ENCODE data around the gene PRPH.
"Not testable (repeated sequence)": the region's sequence is repeated elsewhere in the genome, so short reads cannot be mapped to it uniquely, and the experiment has no call there.

PRPH gene

GRCh38 chr12:49276304-49277290 is 18.4 kb upstream of the PRPH start:
- in situ Hi-C loops (cut with HindIII; ENCODE audit: low sequenced_read_pairs): no loop called here

DNA sequence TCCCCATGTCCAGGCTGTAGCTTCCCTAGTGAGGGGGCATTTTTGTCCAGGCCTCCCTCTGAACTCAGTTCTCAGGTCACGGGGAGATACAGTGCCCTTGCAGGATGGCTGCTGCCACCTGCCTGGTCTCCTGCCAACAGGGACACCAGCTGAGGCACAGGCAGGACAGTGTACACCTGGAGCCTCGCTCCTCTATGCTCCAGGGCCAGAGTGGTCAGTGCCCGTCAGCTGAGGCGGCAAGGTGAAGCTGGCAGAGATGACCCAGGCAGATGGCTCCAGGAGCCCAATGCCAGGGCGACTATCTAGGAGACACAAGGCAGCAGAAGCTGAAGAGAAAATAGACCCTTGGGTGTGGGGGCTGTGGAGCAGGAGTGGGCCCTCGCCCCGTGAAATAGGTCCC is 17.5 kb upstream of the PRPH start:
- in situ Hi-C loops (cut with HindIII; ENCODE audit: low sequenced_read_pairs): no loop called here

DNA sequence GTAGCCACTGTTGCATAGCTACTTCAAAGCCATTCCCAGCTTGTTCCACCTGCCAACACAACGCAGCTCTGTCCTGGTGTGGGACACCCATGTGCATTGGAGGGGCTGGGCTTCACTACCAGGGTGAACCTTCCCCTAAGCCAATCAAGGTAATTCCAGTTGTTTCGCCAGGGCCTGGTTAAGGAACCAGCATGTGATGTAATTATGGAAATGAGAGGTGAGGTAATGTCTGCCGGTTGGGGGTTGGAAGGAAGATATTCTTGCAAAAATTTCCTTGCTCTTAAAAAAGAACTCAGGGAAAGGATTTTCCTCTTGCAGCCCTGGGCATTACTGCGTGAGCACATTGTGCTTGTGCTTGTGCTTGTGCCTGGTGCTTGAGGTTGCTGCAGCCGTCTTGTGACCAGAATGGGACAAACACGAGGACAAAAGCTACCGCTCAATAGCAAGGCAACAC is 15.2 kb upstream of the PRPH start:
- in situ Hi-C loops (cut with HindIII; ENCODE audit: low sequenced_read_pairs): no loop called here

DNA sequence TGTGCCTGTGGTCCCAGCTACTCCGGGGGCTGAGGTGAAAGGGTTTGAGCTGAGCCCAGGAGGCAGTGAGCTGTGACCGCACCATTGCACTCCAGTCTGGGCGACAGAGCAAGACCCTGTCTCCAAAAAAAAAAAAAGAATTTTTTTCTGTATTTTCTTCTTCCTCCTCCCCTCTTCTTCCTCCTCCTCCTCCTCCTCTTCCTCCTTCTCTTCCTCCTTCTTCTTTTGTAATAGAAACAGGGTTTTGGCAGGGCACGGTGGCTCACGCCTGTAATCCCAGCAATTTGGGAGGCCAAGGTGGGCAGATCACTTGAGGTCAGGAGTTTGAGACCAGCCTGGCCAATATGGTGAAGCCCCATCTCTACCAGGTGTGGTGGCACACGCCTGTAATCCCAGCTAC is 14.4 kb upstream of the PRPH start:
- in situ Hi-C loops (cut with HindIII; ENCODE audit: low sequenced_read_pairs): not testable (repeated sequence)

- in situ Hi-C loops (cut with HindIII; ENCODE audit: low sequenced_read_pairs): no loop called here
These were observed 12.6 kb upstream of the PRPH start for GRCh38 chr12:49282302-49282701.

DNA sequence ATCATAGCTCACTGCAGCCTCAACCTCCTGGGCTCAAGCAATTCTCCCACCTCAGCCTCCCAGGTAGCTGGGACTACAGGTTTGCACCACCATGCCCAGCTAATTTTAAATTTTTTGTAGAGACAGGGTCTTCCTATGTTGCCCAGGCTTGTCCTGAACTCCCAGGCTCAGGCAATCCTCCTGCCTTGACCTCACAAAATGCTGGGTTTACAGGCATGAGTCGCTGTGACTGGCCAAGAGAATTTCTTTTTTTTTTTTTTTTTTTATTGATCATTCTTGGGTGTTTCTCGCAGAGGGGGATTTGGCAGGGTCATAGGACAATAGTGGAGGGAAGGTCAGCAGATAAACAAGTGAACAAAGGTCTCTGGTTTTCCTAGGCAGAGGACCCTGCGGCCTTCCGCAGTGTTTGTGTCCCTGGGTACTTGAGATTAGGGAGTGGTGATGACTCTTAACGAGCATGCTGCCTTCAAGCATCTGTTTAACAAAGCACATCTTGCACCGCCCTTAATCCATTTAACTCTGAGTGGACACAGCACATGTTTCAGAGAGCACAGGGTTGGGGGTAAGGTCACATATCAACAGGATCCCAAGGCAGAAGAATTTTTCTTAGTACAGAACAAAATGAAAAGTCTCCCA is 12.1 kb upstream of the PRPH start:
- in situ Hi-C loops (cut with HindIII; ENCODE audit: low sequenced_read_pairs): not testable (repeated sequence)

- in situ Hi-C loops (cut with HindIII; ENCODE audit: low sequenced_read_pairs): no loop called here
These were observed 11.2 kb upstream of the PRPH start for GRCh38 chr12:49283541-49284429.

GRCh38 chr12:49284672-49285071 is 10.3 kb upstream of the PRPH start:
- in situ Hi-C loops (cut with HindIII; ENCODE audit: low sequenced_read_pairs): no loop called here

- in situ Hi-C loops (cut with HindIII; ENCODE audit: low sequenced_read_pairs): no loop called here
These were observed 7.1 kb upstream of the PRPH start for GRCh38 chr12:49287876-49288275.

GRCh38 chr12:49288412-49288853 is 6.5 kb upstream of the PRPH start:
- in situ Hi-C loops (cut with HindIII; ENCODE audit: low sequenced_read_pairs): no loop called here

- in situ Hi-C loops (cut with HindIII; ENCODE audit: low sequenced_read_pairs): no loop called here
These were observed 5.9 kb upstream of the PRPH start for GRCh38 chr12:49288922-49289555.

GRCh38 chr12:49292729-49293055 is 2.3 kb upstream of the PRPH start:
- in situ Hi-C loops (cut with HindIII; ENCODE audit: low sequenced_read_pairs): no loop called here

GRCh38 chr12:49293056-49293956 is 1.6 kb upstream of the PRPH start:
- in situ Hi-C loops (cut with HindIII; ENCODE audit: low sequenced_read_pairs): no loop called here

DNA sequence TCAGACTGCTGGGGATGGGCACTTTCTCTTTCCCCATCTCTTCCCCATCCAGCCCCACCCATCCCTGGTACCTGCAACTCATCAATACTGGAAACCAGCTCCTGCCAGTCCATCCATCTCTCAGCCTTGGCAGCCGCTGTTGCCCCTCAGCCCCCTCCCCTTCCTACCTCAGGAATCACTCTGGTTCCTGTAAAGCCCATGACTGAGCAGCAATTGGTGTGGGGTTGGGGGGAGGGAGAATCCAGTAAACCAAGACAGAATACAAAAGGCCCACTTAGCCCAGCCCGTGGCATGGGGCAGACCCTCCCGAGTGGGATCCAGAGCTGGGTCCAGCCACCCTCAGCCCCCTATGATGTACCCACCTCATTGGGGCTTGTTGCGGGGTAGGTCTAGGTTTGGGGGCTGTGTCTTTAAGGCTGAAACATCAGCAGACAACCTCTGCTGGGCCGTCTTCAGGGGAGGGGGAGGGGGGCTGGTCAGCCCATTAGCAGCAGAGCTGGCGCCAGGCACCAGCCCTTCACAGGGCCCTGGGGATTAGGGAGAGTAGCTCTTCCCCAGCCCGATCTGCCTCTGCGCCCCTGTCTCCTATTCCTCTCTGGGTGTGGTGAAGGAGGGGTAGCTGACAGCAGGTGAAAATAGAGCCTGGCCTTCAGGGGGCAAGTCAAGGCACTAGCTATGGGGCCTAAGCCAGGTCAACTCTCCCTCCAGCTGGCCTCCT is 702 bp upstream of the PRPH start:
- in situ Hi-C loops (cut with HindIII; ENCODE audit: low sequenced_read_pairs): no loop called here

DNA sequence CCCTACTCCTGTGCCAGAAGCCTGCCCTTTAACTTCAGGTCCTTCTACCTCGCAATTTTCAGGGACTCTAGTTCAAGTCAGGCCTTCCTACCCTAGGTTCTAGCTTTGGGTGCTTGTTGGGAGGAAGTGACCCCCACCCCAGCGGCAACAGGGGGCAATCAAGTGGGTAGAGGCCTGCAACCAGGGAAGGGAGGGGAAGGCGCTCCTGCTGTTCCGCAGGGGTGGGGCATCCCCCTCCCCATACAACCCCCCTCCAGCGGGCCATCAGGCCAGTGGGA is 204 bp upstream of the PRPH start:
- in situ Hi-C loops (cut with HindIII; ENCODE audit: low sequenced_read_pairs): no loop called here

DNA sequence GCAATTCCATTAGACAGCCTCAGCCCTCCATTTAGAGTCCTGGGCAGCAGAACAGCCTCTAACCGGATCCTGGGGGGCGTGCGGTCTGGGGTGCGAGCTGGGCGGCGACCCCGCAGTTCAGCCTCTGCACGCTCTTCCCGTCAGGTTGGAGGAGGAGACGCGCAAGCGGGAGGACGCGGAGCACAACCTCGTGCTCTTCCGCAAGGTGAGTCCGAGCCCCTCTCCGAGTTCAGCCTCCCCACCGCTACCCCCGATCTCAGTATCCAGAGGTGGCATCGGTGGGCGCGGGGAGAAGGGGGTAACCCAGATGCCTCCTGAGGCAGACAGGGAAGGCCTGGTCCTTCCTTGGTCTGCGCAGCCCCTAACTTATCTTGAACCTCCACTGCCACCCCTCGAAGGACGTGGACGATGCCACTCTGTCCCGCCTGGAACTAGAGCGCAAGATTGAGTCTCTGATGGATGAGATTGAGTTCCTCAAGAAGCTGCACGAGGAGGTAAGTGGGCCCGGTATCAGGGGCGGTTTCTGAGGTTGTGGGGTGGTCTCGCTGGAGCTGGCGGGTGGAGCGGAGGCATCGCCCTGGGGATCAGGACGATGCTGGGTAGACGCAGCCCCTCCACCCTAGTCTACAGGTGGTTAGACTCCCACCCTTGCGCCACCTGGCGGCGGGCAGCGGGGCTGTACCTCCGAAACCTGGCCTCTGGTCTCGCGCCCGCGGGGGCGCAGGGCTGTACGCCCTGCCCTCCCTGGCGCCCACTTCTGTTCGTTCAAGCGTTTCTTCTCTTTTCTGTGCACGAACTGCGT is 1.3 kb downstream of the PRPH start:
- in situ Hi-C loops (cut with HindIII; ENCODE audit: low sequenced_read_pairs): no loop called here

GRCh38 chr12:49296836-49297694 is 2.1 kb downstream of the PRPH start:
- in situ Hi-C loops (cut with HindIII; ENCODE audit: low sequenced_read_pairs): no loop called here

GRCh38 chr12:49297695-49298060 is 2.7 kb downstream of the PRPH start:
- in situ Hi-C loops (cut with HindIII; ENCODE audit: low sequenced_read_pairs): no loop called here
